Astrocyte of the hippocampus (primary cell): Measurements from ENCODE around the gene GBP7.

ENCODE experiments used
- DNase-seq: peaks from one replicate; pipeline ENCODE4 v3.0.0; 2011; ENCODE audit warnings: low read depth, low spot score

The GBP7 gene

DNA sequence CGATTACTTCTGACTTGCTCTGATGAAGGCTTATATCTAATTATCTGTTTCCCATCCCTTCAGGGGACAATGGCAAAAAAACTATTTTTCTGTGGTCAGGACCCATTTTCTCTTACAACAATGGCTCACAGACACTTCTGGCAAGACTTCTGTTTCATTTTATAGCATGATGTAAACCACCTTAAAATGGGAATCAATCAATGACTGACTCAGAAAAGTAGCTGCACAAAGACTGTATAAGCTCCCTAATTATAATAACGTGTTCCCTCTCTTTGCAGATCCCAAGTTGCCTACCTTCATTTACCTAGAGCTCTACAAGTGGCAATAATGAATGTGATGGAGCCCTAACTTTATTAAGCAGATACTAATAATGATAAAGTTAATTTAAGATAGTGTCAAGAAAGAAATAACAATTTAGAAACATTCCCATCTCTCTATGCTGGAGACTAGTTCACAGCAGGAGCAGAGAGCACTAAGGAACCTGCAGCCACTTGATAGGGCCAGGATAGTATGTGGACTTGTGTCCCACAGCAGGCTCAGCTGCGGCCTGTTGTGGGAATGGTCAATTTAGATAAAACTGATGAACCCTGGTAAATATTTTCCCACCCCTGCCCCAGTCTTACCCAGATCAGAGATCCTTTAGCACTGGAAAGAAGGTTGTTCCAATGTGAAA is 50.4 kb downstream of the GBP7 start:
- no peak for DNase-seq

DNA sequence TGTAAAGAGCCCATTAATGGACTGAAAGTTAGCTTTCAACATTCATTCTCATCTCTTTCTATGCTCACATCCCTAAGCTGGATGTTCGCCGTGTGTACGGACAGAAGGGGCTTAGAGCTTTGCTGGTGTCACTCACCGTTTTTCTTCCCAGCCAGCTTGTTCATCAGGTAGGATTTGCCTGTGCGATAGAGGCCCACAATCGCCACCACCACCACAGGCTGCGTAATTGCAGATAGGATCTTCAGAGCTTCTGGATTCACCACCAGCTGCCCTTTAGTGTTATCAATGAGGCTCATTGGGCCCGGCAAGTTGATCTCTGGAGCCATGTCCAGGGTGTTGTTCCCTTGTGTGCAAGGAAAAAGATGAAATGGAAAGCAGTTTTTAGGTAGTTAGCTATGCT is 54.2 kb downstream of the GBP7 start:
- no peak for DNase-seq

DNA sequence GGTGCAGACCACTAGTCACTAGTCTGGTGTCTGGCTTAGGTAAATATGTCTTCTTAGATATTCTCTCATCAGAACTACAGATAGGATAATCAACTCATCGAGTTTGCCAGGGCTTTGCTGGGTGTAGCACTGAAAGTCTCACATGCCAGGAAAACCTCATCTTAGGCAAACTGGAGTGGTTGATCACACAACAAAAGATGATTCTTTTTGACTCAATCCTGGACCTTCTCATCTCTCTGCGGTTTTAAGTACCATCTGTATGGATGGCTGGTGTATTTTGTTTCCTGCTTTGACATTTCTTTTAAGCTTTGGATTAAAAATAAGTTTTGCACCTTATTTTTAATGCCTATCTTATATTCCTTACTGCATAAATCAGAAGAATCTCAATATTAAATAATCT is 61.1 kb downstream of the GBP7 start:
- DNase-seq: no peak

DNA sequence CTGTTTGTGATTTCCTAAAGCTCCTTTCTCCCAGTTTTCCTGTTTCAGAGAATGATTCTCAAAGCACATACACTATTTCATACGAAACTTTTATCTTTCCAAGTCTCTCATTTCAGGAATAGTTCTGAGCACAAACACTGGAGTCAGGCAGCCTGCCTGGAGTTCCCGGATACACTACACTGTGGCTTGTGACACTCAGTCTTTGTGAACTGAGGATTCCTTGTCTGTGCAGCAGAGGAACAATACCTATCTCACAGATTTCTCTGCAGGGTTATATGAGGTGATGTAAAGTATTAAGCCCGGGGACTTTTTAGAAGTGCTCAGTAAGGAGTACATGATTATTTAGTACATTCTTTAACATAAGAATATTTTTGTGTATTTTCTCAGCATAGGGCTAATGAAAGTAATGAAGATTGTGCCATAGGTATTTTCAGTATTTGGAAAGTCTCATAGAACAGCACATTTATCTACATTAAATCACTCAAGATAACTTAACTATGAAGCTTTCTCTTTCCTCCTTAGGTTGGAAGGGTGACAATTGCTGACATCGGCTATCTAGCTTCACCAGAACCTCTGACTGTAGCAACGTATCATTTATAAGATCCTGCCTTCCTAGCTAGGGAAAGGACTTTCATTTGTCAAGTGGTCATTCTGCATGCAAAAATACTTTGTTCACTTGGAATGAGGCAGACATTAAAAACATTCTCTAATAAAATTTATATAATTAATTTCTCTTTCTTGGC is 62.8 kb downstream of the GBP7 start:
- DNase-seq: no peak

DNA sequence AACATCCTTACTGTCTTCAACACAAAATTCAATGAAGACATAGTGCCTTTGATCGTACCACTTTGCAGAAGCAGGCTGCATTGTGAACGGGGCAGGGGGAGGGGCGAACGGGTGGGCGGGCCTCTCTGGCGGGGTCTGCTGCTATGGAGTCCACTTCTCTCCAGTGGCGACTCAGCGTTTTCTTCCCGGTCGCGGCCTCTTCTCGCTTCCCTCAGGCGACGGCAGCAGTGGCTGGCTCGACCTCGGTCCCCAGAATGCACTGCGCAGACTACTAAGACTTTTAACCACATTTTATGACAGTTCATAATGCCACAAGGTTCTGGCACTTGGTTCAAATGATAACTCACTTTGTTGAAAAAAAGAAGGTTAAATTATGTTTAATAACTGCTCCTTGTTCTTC is 71.1 kb downstream of the GBP7 start:
- no peak for DNase-seq

DNA sequence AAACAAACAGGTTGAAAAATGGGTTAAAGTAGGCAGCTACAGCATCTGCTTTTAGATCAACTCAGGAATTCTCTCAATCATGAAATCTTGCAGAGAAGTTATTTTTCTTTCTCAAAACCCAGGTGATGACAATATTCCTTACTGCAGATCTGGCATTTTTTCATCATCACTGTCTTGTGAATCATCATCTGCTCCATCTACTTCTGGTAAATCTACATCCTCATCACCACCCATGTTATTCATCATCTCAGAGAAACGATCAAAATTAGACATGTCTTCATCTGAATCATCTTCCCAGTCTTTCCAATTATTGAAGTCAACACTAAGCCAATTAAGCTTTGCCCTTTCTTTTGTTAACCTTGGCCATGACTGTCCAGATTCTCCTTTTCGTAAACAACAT is 71.7 kb downstream of the GBP7 start:
- DNase-seq: no peak

DNA sequence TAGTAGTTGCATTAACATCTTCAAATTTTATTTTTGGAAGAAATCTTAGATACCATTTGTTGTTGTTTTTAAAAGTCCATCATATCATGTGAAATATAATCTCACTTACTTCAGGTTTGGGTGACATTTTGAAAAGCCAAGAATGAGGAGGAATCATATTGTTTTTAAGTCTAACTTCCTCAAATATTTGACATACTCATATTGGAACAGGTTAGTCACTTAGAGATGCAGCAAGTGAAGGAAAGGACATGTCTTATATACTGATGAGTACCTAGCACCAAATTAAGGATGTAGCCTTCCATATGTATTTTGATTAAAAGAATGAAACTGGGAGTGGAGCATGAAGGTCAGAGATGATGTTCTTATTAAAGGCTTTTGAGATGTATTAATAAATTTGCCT is 73.8 kb downstream of the GBP7 start:
- no peak for DNase-seq

DNA sequence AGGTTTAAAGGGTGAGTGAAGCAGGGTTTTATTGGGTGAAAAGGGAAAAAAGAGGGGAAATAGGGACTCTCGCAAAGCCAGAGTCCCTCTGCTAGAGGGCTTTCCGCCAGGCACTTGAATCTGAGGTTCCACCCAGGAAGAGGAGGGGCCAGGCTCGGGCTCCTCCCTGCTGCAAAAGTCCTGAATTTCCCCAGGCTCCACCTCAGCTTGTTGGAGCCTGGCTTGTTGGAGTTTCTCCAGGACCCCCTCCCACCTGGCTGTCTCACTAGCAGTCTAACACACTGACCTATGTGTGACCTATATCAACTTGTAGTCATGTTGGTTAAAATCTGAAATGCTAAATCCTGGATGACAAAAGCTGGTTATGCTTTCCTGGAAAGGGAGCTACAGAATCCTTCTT is 75.4 kb downstream of the GBP7 start:
- no peak for DNase-seq

DNA sequence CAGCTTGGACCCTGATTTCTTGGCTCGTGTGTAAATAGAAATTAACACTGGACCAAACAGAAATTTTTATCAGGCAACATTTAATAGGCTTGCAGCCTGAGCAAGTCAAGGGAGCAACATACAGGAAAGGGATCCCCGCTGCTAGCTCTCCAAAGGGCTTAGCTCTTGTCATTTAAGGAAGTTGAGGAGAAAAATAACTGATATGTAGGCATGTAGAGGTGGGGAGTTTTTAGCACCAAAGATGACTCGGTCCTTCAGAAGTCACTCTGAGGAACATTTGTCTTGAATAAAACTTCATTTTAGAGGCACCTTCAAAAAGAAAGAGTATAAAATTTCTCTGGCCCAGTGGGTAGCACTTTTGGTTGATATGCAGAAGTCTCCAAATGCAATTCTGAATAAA is 76.9 kb downstream of the GBP7 start:
- no peak for DNase-seq

DNA sequence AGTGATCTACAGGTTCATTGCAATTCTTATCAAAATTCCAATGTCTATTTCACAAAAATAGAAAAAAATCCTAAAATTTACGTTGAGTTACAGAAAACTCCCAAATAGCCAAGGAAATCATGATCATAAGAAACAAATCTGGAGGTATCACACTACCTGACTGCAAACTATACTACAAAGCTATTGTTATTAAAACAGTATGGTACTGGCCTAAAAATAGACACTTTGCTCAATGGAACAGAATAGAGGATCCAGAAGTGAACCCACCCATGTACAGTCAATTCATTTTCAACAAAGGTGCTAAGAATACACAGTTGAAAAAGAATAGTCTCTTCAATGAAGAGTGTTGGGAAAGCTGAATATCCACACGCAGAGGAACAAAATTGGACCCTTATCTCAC is 80.1 kb downstream of the GBP7 start:
- DNase-seq: no peak

DNA sequence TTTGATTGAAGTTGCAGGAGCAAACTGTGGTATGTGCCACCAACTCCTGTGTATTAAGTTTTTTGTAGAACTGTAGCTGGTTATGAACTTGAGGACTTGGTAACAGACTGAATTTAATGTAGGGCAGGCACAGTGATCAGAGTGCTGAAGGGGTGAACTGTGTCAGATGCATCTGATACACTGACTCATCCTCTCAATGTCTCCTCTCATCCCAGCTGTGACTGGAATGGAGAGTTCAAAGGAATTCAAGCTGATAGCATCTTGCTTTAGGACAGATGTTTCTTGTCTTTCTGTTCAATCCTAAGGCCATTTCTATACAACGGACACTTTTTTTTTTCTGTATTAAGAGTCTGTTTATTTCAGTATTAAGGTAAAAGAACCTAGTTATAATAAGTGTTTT is 85.8 kb downstream of the GBP7 start:
- DNase-seq: no peak

DNA sequence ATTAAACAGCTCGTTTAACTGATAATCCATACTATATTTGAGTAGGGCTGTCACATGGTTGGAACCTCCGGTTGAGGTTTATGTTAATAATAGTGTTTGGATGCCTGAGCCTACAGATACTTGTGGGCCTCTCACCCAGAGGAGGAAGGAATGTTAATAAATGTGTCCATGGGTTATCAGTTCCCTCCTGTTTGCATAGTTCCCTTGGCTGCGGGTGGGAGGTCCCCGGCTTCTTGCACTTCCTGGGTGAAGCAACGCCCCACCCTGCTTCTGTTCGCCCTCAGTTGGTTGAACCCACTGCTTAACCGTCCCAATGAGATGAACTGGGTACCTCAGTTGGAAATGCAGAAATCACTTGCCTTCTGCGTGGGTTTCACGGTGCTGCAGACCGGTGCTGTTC is 87.2 kb downstream of the GBP7 start:
- DNase-seq: no peak

DNA sequence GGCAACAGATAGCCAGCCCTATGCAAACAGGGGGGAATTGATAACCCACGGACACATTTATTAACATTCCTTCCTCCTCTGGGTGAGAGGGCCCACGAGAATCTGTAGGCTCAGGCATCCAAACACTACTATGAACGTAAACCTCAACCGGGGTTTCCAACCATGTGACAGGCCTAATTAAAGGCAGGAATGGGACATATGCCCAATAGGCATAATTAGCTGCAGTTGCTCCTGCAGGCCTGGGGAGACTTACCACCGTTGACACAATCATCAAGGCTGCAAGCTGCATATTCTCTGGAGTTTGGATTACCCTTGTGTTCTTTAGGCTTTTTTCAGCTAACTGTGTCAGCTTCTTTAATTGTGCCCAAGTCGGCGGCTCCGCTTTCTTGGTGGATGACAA is 88.6 kb downstream of the GBP7 start:
- DNase-seq: peak; percentile 22

DNA sequence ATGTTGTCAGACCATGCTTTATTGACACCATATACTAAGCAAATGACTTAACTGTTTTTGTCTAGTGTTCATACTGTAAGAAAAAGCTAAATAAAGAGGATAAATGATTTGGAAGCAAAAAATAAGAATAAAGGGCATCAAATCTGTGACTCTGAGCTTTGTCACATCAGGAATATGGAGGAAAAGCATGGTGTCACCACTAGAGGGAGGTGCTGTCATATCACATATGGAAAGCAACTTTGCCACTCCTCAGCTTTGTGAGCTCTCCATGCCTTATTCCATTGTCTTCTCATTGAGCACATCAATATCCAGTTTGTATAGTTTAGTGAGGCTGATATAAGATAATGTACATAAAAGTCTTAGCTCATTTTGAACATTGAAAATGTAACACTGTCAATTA is 90.0 kb downstream of the GBP7 start:
- DNase-seq: peak; percentile 73
